Daoy (cell line): ENCODE measurements around the gene PARP1. TPM values are rescaled to one million over a fixed set of nuclear protein-coding genes. Genes with fewer than 3 reads are reported as not detected.
"Not testable (repeated sequence)": the region's sequence is repeated elsewhere in the genome, so short reads cannot be mapped to it uniquely, and the experiment has no call there.

Experiments used
- DNase-seq: peaks from one replicate; pipeline ENCODE4 v3.0.0-alpha.2; 2015; ENCODE audit warnings: low read depth
- total RNA-seq: library from RNA; depleted of rRNA; stranded (reverse); fragments of >200 nt; shearing (Covaris generic); gene quantifications from 2 replicates; pipeline ENCODE4 v1.2.3, GENCODE V29; 2014; rRNA removed

PARP1 gene
- 237 and 242 TPM in 2 replicates for total RNA-seq

DNA sequence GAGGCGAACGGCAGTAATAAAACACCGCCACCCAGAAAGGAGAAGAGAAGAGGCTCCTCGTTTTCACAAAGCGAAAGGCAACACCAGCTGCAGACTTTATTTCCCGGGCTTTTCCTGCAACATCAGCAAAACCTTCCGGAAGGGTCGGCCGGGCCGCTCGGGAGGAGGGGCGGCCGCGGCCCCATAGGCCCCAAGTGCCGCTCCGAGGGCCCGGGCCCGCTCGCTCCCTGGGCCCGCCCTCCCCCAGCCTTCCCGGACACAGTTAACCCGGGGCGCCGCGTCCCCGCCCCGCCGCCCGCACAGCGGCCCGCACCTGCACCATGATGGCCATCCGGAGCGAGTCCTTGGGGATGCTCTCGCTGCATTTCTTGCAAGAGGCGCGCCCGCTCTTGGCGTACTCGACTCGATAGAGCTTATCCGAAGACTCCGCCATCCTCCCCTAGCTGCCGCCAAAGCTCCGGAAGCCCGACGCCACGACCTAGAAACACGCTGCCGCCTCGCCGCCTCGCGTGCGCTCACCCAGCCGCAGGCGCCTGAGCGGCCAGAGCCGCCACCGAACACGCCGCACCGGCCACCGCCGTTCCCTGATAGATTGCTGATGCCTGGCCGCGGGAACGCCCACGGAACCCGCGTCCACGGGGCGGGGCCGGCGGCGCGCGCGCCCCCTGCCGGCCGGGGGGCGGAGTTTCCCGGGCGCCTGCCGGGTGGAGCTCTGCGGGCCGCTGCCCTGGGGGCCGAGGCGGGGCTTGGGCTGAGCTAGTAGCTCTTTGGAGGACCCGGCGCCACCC lies at the start of gene PARP1:
Gene PARP1, minus strand, starts transcription at position 597 of the 788 bp plus-strand sequence. Its CDS starts 164 bp downstream, at position 433.
- peak; percentile 93 for DNase-seq

DNA sequence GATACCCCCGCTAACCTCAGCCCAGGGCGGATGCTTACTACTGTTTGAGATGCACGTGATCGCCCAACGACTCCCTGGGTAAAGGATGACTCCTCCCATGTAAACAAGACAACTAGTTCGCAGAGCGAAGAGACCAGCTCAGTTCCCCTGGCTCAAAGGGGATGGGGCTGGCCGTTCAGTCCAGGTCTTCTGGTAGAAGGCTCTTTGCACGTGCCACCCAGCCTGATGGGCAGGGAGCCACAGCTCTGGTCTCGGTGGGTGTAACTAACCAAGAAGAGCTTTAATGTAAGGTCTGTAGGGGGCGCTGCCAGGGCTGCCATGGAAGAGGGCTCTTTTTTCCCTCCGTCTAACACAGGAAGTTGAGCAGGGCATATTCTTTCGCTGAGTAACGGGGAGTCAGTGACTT lies 49.4 kb upstream of the PARP1 start:
- peak; percentile 30 for DNase-seq

DNA sequence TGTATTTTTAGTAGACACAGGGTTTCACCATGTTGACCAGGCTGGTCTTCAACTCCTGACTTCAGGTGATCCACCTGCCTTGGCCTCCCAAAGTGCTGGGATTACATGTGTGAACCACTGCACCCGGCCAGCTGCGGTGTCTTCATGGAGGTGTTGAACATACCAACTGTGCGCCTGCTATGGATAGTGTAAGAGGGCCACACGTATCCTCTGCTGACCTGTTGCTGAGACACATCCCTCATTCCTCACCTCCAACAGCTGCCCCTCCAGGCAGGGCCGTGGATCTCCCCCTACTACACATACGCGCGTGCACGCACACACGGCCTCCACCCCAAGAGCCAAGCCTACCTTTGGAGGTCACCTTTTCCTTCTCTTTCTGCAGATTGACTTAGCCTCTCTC lies 48.0 kb upstream of the PARP1 start:
- DNase-seq = no peak

DNA sequence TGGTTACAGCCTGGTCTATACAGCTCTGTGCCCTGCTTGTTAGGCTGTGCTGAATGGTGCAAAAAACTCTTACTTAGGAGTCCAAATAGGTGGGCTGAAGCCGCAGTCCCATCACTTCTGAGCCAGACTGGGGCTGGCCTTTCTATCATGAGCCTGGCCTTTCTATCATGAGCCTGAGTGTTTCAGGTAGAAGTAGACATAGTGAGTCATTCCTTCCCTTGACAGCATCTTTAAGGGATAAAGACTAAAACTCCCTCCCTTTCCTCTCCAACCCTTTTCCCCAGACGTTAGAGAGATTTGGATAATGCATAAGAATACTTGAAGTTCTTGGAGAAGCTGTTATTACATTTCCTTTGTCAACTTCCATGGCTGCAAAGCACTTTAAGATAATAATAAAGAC lies 46.5 kb upstream of the PARP1 start:
- no peak for DNase-seq

DNA sequence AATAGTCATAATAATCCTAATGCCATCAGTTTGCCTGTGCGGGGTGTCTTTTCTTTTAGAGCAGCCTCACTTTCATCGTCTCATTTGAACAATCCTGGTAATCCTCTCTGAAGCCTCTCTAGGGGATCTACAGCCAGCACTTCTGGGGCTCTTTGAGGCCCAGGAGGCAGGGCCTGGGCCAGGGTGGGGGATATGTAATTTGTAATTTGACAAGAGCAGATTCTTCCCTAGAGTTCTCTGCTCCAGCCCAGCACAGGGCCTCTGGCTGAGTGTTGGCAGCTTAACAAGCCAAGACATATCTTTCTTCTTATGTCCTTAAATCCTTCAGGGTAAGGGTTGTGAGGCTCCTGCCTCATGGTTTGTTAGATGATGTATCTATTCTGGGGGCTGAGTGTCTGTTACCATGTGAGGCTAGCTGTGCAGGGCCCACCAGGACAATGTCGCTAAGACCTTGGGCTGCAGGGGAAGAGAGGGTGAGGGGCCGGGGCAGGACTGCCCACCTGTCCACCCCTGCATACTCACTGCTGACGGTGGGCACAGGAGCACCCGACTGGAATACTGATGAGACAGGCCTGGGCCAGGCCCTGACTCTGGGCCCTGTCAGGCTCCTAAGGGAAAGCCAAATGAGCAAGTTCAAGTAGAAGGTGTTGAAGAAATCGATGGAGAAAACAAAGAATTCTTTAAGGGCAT lies 45.3 kb upstream of the PARP1 start:
- DNase-seq = no peak

DNA sequence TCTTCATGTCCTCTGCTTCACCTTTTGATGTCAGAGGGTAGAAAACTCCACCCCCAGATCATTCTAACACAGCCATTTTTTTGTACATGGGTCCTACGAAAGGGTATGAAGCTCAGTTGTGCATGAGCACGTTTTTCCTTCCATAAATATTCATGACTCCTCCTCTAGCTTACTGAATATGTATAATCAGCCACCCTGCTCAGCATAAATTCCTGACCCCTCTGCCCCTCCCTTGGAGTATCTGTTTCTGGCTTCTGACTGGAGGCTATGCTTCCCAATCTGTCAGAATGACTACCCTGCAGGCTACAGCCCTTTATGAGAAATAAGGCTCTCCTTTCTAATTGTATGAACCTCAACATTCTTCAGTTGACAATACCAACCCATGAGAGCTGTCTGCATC lies 42.8 kb upstream of the PARP1 start:
- DNase-seq = no peak

DNA sequence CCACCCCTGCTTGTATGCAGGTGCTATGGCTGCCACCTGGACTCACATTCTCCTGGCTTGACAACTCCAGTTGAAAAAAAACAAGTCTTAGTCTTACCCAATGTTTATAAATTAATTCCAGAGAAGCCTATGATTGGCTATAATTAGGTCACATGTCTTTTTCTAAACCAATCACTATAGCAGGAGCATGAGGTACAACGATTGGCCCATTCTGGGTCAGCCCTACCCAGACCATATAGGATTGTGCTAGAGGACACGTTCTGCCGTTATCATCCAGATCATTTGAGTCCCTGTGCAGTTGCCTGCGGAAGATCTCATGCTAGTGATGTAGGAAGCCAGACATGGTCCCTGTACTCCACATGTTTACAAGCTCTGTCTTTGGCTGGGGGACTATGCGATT lies 41.9 kb upstream of the PARP1 start:
- DNase-seq = no peak

DNA sequence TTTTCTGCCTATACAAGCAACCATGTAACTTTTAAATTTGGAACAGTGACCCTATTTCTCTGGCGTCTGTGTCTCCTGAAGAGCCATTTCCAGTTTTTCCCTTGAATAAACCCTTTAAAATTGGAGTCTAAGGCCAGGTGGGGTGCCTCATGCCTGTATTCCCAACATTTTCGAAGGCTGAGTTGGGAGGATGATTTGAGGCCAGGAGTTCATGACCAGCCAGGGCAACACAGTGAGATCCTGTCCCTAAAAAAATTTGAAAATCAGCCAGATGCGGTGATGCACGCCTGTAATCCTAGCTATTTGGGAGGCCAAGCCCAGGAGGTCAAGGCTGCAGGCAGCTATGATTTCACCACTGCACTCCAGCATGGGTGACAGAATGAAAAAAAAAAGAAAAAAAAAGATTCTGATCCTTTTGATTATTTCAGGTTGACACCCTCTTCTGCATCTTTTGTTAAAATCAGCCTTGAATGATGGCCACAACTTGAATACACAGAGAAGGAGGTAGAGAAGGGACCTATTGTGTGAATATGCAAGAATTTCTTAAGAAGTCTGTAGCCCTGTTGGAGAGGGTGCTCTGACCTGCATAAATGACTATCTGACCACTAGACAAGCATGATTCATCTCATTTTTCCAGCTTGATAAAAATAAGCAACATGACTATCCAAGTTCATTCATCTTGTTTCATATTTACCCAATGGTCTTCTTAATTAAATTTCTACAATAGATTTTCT lies 40.2 kb upstream of the PARP1 start:
- peak; percentile 26 for DNase-seq

DNA sequence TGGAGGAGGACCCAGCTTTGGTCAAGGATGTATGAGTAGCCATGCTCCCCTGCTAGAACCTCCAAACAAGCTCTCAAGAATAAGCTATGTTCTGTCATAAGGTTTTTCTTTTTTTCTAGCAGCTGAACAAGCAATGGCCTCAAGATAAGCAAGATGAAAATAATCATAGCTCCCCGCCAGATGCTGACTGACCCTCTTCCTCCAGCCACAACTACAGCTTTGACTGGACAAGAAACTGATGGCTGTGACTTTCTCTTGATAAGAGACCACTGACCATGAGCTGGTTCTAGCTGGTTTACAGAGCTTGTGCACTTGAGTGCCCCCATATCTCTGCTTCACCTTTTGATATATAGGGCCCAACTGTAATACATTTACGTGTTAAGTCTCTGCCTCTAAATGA lies 38.2 kb upstream of the PARP1 start:
- DNase-seq = no peak

DNA sequence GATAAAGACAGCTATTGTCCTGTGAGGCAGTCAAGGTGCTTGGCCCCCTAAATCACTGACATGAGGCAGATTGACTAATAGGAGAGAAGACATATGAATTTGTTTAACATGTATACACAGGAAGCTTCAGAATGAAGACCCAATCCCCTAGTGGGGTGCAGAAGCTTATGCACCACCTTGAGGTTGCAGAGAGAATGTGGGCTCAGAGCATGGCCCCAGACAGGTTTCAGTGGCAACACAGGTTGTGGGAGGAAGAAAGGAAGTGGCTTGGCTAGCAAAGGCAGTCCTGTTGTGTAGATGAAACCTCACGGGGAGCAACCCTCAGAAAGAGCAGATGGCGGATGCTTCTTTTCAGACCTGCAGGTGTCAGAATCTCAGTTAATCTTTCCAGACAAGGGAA lies 37.0 kb upstream of the PARP1 start:
- no peak for DNase-seq

DNA sequence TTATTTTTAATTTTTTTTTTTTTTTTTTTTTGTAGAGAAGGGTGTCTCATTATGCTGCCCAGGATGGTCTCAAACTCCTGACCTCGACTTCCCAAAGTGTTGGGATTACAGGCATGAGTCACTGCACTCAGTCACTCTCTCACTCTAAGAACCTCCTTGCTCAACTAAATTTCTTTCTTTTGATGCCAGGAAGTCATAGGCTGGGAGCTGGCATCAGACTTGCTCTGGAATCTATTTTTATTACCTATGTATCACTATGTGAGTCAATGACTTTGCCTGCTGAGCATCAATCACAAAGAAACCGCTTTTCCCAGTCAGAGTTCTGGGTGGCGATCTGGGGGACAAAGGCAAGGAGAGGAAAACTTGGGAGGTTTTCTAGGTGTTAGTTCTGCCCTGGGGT lies 35.5 kb upstream of the PARP1 start:
- peak; percentile 82 for DNase-seq

DNA sequence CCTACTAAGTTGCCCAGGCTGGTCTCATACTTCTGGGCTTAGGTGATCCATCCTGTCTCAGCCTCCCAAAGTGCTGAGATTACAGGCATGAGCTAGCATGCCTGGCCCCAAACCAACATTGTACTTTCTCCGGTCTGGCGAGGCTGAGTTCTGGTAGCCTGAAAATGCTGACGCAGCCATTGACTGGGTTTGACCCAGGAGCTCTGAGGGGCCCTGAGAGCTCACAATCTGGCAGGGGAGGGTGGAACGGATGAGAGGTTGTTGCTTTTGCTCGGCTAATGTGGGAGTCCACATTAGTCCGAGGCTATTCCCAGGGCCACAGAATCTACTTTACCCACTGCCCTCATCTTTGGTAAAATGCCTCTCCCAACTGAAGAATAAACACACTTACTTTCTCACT lies 35.1 kb upstream of the PARP1 start:
- DNase-seq = peak; percentile 59

DNA sequence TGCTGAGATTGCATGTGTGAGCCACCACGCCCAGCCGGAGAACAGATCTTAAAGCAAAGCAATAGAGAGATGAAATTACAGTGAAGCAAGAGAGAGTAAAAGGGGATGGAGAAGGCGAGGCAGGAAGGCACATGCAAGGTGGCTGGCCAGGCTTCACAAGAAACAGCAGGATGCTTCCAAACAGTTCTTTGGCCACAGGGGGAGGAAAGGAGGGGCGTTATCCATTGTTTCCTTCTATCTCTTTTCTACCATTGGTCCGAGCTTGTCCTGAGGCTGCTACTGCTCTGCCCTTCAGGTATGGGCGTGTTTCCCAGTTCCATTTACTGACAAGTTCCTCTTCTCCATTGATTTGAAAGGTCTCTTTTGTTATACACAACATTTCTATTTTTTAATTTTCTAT lies 33.7 kb upstream of the PARP1 start:
- no peak for DNase-seq

DNA sequence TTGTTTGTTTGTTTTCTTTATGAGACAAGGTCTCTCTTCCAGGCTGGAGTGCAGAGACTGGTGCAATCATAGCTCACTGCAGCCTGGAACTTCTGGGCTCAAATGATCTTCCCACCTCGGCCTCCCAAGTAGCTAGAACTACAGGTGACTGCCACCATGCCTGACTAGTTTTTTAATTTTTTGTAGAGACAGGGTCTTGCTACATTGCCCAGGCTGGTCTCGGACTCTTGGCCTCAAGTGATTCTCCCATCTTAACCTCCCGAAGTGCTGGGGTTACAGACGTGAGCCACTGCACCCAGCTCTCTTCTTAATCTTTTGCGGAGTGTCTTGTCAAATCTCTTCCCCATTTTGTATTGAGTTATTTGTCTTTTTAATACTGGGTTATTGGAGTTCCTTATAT lies 32.6 kb upstream of the PARP1 start:
- DNase-seq = no peak

DNA sequence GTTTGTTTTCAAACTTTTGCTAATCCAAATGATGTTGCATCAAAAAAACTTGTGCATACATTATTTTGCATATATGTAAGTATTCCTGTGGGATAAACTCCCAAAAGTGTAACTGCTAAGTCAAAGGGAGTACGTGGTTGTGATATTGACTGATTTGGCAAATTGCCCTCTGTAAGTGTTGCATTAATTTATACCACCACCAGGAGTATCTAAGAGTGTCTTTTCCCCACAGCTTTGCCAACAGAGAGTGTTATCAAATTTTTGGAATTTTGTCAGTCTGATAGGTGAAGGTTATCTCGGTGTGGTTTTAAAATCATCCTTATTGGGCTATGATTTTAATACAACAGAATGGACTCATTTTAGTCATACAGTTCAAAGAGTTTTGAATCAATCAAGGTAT lies 30.1 kb upstream of the PARP1 start:
- DNase-seq = no peak

DNA sequence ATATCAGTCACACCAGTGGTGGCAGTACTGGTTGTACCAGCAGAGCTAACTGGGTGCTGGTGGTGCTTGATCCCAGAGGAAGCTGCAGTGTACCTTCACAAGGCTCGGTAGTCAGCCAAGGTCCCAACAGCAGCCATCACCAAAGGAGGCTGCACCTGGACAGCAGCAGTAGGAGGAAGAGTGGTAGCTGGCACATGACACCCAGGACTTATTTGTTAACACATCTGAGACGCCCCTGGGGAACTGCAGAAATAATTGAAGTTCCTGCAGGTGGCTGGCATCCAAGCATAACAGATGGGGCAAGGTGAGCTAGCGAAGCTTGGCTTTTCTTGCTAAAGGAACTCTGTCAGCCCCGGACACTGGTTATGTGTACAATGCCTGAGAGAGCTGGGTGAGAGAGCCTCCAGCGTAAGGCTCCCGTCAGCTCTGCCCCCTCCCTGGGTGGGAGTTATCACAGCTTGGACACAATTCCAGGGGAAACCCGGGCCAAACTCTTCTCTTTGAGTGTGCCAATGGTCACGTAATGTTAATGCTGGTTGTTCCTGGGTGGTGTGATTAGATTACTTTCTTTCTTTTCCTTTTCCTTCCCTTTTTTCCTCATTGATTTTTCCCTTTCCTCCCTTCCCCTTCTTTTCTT lies 29.1 kb upstream of the PARP1 start:
- DNase-seq = no peak

DNA sequence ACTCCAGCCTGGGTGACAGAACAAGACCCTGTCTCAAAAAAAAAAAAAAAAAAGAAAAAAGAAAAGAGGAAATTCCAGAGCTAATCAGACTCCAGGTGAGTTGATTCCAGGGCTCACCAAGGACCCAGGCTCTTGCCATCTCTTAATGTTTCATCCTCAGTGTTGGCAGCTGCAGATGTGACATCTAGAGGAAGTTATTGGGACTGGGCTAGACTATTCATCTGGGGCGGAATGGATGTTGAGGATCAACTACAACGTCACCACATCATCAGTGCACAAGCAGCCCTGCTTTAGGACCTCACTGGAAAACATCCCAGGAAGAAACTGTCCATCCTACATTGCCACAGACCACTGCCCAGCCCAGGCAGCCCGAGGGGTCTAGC lies 28.6 kb upstream of the PARP1 start:
- no peak for DNase-seq

DNA sequence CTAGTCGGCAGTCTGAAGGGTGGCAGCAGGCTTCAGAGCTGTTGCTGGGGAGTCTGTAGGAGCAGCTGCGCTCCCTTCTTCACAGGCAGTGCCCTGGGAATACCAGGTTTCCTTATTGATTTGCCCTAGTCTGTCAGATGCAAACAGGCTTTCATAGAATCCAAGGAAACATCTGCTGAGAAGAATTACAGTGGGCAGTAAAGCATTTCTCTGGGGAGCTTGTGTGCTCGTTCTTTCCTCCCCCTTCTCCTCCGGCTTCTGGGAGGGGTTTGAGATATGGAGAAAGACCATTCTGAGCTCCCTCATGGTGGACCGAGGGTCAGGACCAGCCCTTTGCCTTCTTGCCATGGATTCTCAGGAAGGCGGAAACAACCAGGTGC lies 25.4 kb upstream of the PARP1 start:
- no peak for DNase-seq

DNA sequence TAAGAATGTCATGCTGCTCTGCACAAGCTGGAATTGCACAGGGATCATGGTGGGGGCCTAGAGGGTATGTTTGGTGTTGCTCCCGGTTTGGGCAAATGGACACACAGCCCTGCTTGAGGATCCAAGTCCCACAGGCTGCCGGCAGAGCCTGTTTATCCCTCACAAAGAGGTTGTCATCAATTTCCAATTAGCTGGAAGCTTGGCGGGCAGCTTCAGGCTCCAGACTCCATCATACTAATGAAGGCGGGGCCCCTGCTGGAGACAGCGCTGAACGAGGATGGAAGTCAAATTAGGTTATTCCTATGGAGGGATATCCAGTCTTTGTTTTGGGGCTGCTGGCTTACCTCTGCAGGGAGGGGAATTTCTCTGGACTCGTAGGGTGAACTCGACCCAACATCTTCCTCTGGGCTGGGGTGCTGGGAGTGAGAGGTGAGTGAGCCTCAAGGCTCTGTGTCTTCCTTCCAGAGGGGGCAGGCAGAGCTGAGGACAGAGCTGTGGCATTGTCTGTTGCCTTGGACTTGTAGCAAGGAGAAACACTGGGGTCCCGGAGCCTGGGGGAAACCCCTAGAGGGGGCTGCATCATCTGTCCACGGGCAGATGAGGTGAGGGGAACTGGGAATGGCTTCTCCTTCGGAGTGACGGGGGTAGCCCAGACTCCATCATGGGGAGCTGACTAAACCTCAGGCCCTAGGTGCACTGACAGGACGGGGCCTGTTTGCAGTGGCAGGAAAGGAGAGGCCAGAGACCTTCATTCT lies 24.9 kb upstream of the PARP1 start:
- DNase-seq = no peak

DNA sequence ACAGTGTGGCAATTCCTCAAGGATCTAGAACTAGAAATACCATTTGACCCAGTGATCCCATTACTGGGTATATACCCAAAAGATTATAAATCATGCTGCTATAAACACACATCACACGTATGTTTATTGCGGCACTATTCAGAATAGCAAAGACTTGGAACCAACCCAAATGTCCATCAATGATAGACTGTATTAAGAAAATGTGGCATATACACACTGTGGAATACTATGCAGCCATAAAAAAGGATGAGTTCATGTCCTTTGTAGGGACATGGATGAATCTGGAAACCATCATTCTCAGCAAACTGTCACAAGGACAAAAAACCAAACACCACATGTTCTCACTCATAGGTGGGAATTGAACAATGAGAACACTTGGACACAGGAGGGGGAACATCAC lies 24.0 kb upstream of the PARP1 start:
- DNase-seq = not testable (repeated sequence)

DNA sequence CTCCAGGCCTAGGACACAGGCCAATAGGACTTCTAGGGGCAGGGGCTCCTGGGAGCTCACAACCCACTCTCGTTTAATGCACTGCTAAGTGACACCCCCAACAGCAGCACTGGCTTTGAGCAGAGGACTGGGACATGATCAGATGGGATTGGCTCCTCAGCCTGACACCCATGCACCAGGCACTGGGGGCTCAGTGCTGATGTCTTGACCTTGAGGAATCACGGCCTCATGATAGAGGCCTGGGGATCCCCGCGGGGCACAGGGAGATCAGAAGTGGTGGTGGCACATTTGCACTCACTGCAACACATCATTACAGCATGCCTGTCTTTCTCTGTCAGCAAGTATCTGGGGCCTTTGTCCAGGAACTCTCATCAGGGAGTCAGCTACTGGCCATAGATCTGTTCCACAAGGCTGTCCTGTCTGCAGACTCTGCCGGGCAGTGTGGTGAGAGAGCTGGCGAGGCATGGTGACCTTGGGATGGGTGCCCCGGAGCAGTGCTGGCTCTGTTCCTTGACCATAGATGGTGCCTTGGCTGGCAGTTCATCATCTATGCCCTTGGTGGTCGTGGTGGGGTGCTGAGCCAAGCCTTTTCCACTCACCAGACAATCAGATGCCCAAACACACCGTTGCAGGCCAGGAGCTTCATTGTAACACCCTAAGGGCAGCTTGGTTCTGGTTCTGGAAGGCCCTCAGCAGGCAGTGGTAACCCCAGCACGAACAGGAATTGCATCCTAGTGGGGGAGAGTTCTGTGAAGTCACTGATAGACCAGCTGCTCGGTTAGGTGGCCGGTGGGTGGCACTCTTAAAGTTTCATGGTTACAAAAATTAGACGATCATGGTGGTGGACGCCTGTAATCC lies 22.2 kb upstream of the PARP1 start:
- DNase-seq = no peak
